Subcutaneous abdominal adipose tissue (tissue), 5 donors: Measurements from ENCODE around the gene HBB.

Experiments
- H3K27ac ChIP-seq: one replicate; pipeline ENCODE4 v1.7.0; 2013; ENCODE audit warnings: low read depth, mild to moderate bottlenecking, inconsistent platforms, low read length, moderate library complexity
- H3K27me3 ChIP-seq, 5 donors: one replicate each; pipeline ENCODE4 v1.7.0; 2013; ENCODE audit warnings: low read length in 5 of 5, inconsistent platforms in 1 of 5; ENCODE audit not compliant: control insufficient read depth in 5 of 5, insufficient read depth in 4 of 5
- H3K36me3 ChIP-seq, 5 donors: one replicate each; pipeline ENCODE4 v1.7.0; 2013; ENCODE audit warnings: low read length in 5 of 5; ENCODE audit not compliant: control insufficient read depth in 5 of 5, insufficient read depth in 5 of 5
- H3K4me1 ChIP-seq, 5 donors: one replicate each; pipeline ENCODE4 v1.7.0; 2013; ENCODE audit warnings: low read length in 5 of 5, mild to moderate bottlenecking in 3 of 5, moderate library complexity in 1 of 5; ENCODE audit not compliant: control insufficient read depth in 5 of 5, insufficient read depth in 5 of 5
- H3K4me3 ChIP-seq, 5 donors: one replicate each; pipeline ENCODE4 v1.7.0; 2013; ENCODE audit warnings: low read length in 5 of 5, low read depth in 1 of 5
- H3K9ac ChIP-seq, 5 donors: one replicate each; pipeline ENCODE4 v1.7.0; 2013; ENCODE audit warnings: low read length in 5 of 5, mild to moderate bottlenecking in 4 of 5, moderate library complexity in 3 of 5
- H3K9me3 ChIP-seq, 5 donors: one replicate each; pipeline ENCODE4 v1.7.0; 2013; ENCODE audit warnings: low read length in 5 of 5; ENCODE audit not compliant: control insufficient read depth in 5 of 5
- donor health status: healthy.
- donor health status: healthy.
- donor health status: healthy.
- donor health status: healthy.
- donor health status: healthy.

Gene HBB

GRCh38 chr11:5229356-5229755 is 2.5 kb upstream of the HBB start:
- no peaks in the 10 kb centered on the region for H3K4me1 ChIP-seq
- H3K27ac ChIP-seq, result no peak overlapping the region

GRCh38 chr11:5228124-5228523 is 1.3 kb upstream of the HBB start:
- H3K36me3 ChIP-seq, result no peaks in the 10 kb centered on the region
- no peak overlapping the region for H3K27ac ChIP-seq
- no peaks in the 10 kb centered on the region for H3K27me3 ChIP-seq
- H3K9ac ChIP-seq, result no peak overlapping the region
- H3K9me3 ChIP-seq, result no peaks in the 10 kb centered on the region
- H3K4me1 ChIP-seq, result no peaks in the 10 kb centered on the region
- H3K4me3 ChIP-seq, result no peak overlapping the region

More at GRCh38 chr11:5229356-5229755, 2.5 kb upstream of the HBB start:
- Histone ChIP-seq H3K36me3 (no peaks in the 10 kb centered on the region), H3K9me3 (no peaks in the 10 kb centered on the region), H3K9ac (no peak overlapping the region), H3K27me3 (no peaks in the 10 kb centered on the region), H3K4me3 (no peak overlapping the region)

- H3K9ac ChIP-seq, result no peak overlapping the region
- no peaks in the 10 kb centered on the region for H3K4me1 ChIP-seq
- H3K36me3 ChIP-seq, result no peaks in the 10 kb centered on the region
- no peak overlapping the region for H3K27ac ChIP-seq
- H3K4me3 ChIP-seq, result no peak overlapping the region
- no peaks in the 10 kb centered on the region for H3K9me3 ChIP-seq
- no peaks in the 10 kb centered on the region for H3K27me3 ChIP-seq
Measured at GRCh38 chr11:5227681-5228080, 810 bp upstream of the HBB start.

GRCh38 chr11:5225480-5225871 is 1.4 kb downstream of the HBB start:
- Histone ChIP-seq H3K9ac (no peak overlapping the region), H3K9me3 (no peaks in the 10 kb centered on the region), H3K36me3 (no peaks in the 10 kb centered on the region), H3K27ac (no peak overlapping the region), H3K4me3 (no peak overlapping the region), H3K4me1 (no peaks in the 10 kb centered on the region), H3K27me3 (no peaks in the 10 kb centered on the region)

GRCh38 chr11:5224538-5225479 is 2.1 kb downstream of the HBB start:
- Histone ChIP-seq H3K27me3 (no peaks in the 10 kb centered on the region), H3K9me3 (no peaks in the 10 kb centered on the region), H3K4me1 (no peaks in the 10 kb centered on the region), H3K27ac (no peak overlapping the region), H3K9ac (no peak overlapping the region), H3K36me3 (no peaks in the 10 kb centered on the region), H3K4me3 (no peak overlapping the region)

- no peaks in the 10 kb centered on the region for H3K4me1 ChIP-seq
Measured at GRCh38 chr11:5223686-5224085, 3.2 kb downstream of the HBB start.

GRCh38 chr11:5223146-5223545 is 3.7 kb downstream of the HBB start:
- no peak overlapping the region for H3K4me3 ChIP-seq
- no peaks in the 10 kb centered on the region for H3K27me3 ChIP-seq
- H3K27ac ChIP-seq, result no peak overlapping the region
- no peaks in the 10 kb centered on the region for H3K4me1 ChIP-seq
- H3K9me3 ChIP-seq, result no peaks in the 10 kb centered on the region
- H3K9ac ChIP-seq, result no peak overlapping the region
- H3K36me3 ChIP-seq, result no peaks in the 10 kb centered on the region

More at GRCh38 chr11:5223686-5224085, 3.2 kb downstream of the HBB start:
- H3K9me3 ChIP-seq, result no peaks in the 10 kb centered on the region
- no peaks in the 10 kb centered on the region for H3K27me3 ChIP-seq
- no peaks in the 10 kb centered on the region for H3K36me3 ChIP-seq
- H3K27ac ChIP-seq, result no peak overlapping the region
- H3K9ac ChIP-seq, result no peak overlapping the region
- no peak overlapping the region for H3K4me3 ChIP-seq

- Histone ChIP-seq H3K9me3 (no peaks in the 10 kb centered on the region), H3K4me1 (no peaks in the 10 kb centered on the region), H3K27me3 (no peaks in the 10 kb centered on the region), H3K4me3 (no peak overlapping the region), H3K9ac (no peak overlapping the region), H3K27ac (no peak overlapping the region), H3K36me3 (no peaks in the 10 kb centered on the region)
Measured at GRCh38 chr11:5210376-5210885, 16.4 kb downstream of the HBB start.

- Histone ChIP-seq H3K27me3 (no peaks in the 10 kb centered on the region), H3K36me3 (no peaks in the 10 kb centered on the region), H3K4me3 (no peak overlapping the region), H3K9me3 (no peaks in the 10 kb centered on the region), H3K9ac (no peak overlapping the region), H3K27ac (no peak overlapping the region), H3K4me1 (no peaks in the 10 kb centered on the region)
Measured at GRCh38 chr11:5204787-5205186, 22.1 kb downstream of the HBB start.

GRCh38 chr11:5203366-5203765 is 23.5 kb downstream of the HBB start:
- no peak overlapping the region for H3K4me3 ChIP-seq
- no peaks in the 10 kb centered on the region for H3K36me3 ChIP-seq
- H3K27me3 ChIP-seq, result no peaks in the 10 kb centered on the region
- H3K9me3 ChIP-seq, result no peaks in the 10 kb centered on the region
- H3K9ac ChIP-seq, result no peak overlapping the region
- no peak overlapping the region for H3K27ac ChIP-seq
- H3K4me1 ChIP-seq, result no peaks in the 10 kb centered on the region
